H1 (cell line): ENCODE results near the gene RPS21. TPM values are rescaled to one million over a fixed set of nuclear protein-coding genes. Genes with fewer than 3 reads are reported as not detected.

Source experiments
- CTCF ChIA-PET: fragments of 300-600 bp; sonication (Branson Sonifier 250); formaldehyde crosslinking; loops from one replicate; lab custom pipeline; 2021; ENCODE audit not compliant: partially characterized antibody; lab: Charles Lee
- POLR2A ChIA-PET: fragments of 300-600 bp; sonication (Branson Sonifier 250); formaldehyde crosslinking; loops from one replicate; lab custom pipeline; 2021; ENCODE audit warnings: inconsistent platforms; ENCODE audit not compliant: partially characterized antibody; lab: Charles Lee
- DNase-seq, 2 experiments: peaks; one replicate each; pipeline versions ENCODE4 v3.0.0 to v3.0.0-alpha.2; 2010 to 2022; ENCODE audit warnings: low spot score in 2 of 2, low read depth in 1 of 2, mixed read lengths in 1 of 2
- FAIRE-seq: peaks from 2 replicates; lab custom pipeline; 2011; peaks lifted over from hg19 to GRCh38; lab: Jason Lieb, UNC
- H2AFZ ChIP-seq: 2 replicates; pipeline ENCODE4 v1.8.1; 2012; ENCODE audit warnings: low read length, inconsistent platforms
- H2AK5ac ChIP-seq: 2 replicates; pipeline ENCODE4 v1.6.1; 2013; ENCODE audit warnings: low read depth, low read length
- H2BK120ac ChIP-seq: replicated peaks from 2 replicates; pipeline ENCODE3; 2013; ENCODE audit warnings: low read depth, low read length, inconsistent platforms
- H2BK12ac ChIP-seq: 2 replicates; pipeline ENCODE4 v1.6.1; 2013; ENCODE audit warnings: low read depth, low read length
- H2BK15ac ChIP-seq: 2 replicates; pipeline ENCODE4 v1.6.1; 2013; ENCODE audit warnings: low read length
- H2BK20ac ChIP-seq: 2 replicates; pipeline ENCODE4 v1.6.1; 2013; ENCODE audit warnings: low read length
- H2BK5ac ChIP-seq: 2 replicates; pipeline ENCODE4 v1.6.1; 2013; ENCODE audit warnings: low read depth, low read length
- H3K14ac ChIP-seq: 2 replicates; pipeline ENCODE4 v1.6.1; 2013; ENCODE audit warnings: inconsistent platforms; ENCODE audit not compliant: insufficient read length
- H3K18ac ChIP-seq: 2 replicates; pipeline ENCODE4 v1.6.1; 2013; ENCODE audit warnings: low read length; ENCODE audit errors: extremely low read depth
- H3K23ac ChIP-seq: 2 replicates; pipeline ENCODE4 v1.6.1; 2013; ENCODE audit warnings: inconsistent platforms; ENCODE audit not compliant: insufficient read length
- H3K23me2 ChIP-seq: 2 replicates; pipeline ENCODE4 v1.6.1; 2013; ENCODE audit warnings: low read depth, low read length
- H3K27ac ChIP-seq: 2 replicates; pipeline ENCODE4 v1.6.1; 2011; ENCODE audit warnings: low read depth, low read length, inconsistent platforms
- H3K27me3 ChIP-seq, 4 experiments: replicated peaks in 1 of 4; 1 replicate in 1 of 4; 2 replicates in 3 of 4; pipeline versions ENCODE4 v1.6.1 to v1.8.1; 2011 to 2013; ENCODE audit warnings: low read length in 3 of 4, mild to moderate bottlenecking in 3 of 4, inconsistent platforms in 2 of 4, mixed read lengths in 2 of 4, moderate library complexity in 1 of 4; ENCODE audit not compliant: control insufficient read depth in 3 of 4, insufficient read depth in 3 of 4; ENCODE audit errors: extremely low read depth in 1 of 4
- H3K36me3 ChIP-seq, 4 experiments: 2 replicates each; pipeline versions ENCODE4 v1.6.1 to v1.8.1; 2011 to 2013; ENCODE audit warnings: mild to moderate bottlenecking in 4 of 4, low read length in 3 of 4, moderate library complexity in 2 of 4, control low read depth in 1 of 4, inconsistent platforms in 1 of 4; ENCODE audit not compliant: insufficient read depth in 4 of 4, control insufficient read depth in 2 of 4
- H3K4ac ChIP-seq: replicated peaks from 2 replicates; pipeline ENCODE3; 2013; ENCODE audit warnings: low read length, low read depth, mixed read lengths, inconsistent platforms; ENCODE audit not compliant: insufficient read length
- H3K4me1 ChIP-seq, 4 experiments: replicated peaks in 1 of 4; 1 replicate in 1 of 4; 2 replicates in 3 of 4; pipeline versions ENCODE4 v1.6.1 to v1.8.1; 2011 to 2013; ENCODE audit warnings: low read length in 3 of 4, inconsistent platforms in 2 of 4, mixed read lengths in 1 of 4; ENCODE audit not compliant: insufficient read depth in 4 of 4, control insufficient read depth in 3 of 4
- H3K4me2 ChIP-seq, 2 experiments: 2 replicates each; pipeline versions ENCODE4 v1.6.1 to v1.8.1; 2011 to 2013; ENCODE audit warnings: low read depth in 2 of 2, low read length in 2 of 2, control low read depth in 1 of 2, inconsistent platforms in 1 of 2, mild to moderate bottlenecking in 1 of 2; ENCODE audit not compliant: insufficient read depth in 1 of 2
- H3K4me3 ChIP-seq, 4 experiments: fragments of 200-600, 300-600 bp in 1 of 4; sonication (generic), shearing (Covaris generic), sonication (Bioruptor Twin) in 1 of 4; 2 replicates each; pipeline versions ENCODE4 v1.5.1 to v1.8.1; 2011 to 2016; ENCODE audit warnings: low read length in 4 of 4, low read depth in 3 of 4, control low read depth in 2 of 4, inconsistent platforms in 2 of 4, mild to moderate bottlenecking in 2 of 4, mixed read lengths in 1 of 4, moderate library complexity in 1 of 4; ENCODE audit not compliant: insufficient read depth in 2 of 4; ENCODE audit errors: extremely low read depth in 1 of 4
- H3K56ac ChIP-seq: replicated peaks from 2 replicates; pipeline ENCODE3; 2013; ENCODE audit warnings: low read depth, mild to moderate bottlenecking, mixed read lengths, low read length, inconsistent platforms; ENCODE audit not compliant: insufficient read length
- H3K79me1 ChIP-seq: 2 replicates; pipeline ENCODE4 v1.6.1; 2013; ENCODE audit warnings: low read depth, low read length, control low read depth
- H3K79me2 ChIP-seq, 2 experiments: 2 replicates each; pipeline versions ENCODE4 v1.6.1 to v1.8.1; 2012 to 2013; ENCODE audit warnings: low read length in 2 of 2, mild to moderate bottlenecking in 2 of 2, inconsistent platforms in 1 of 2; ENCODE audit not compliant: insufficient read depth in 2 of 2, control insufficient read depth in 1 of 2
- H3K9ac ChIP-seq, 4 experiments: replicated peaks in 1 of 4; 1 replicate in 1 of 4; 2 replicates in 3 of 4; pipeline versions ENCODE4 v1.6.1 to v1.8.1; 2011 to 2013; ENCODE audit warnings: low read depth in 3 of 4, low read length in 3 of 4, control low read depth in 2 of 4, mild to moderate bottlenecking in 2 of 4, moderate library complexity in 2 of 4, inconsistent platforms in 1 of 4; ENCODE audit errors: extremely low read depth in 1 of 4
- H3K9me3 ChIP-seq, 2 experiments: 2 replicates each; pipeline versions ENCODE4 v1.6.1 to v1.8.1; 2012 to 2013; ENCODE audit warnings: mild to moderate bottlenecking in 2 of 2, moderate library complexity in 2 of 2, control low read depth in 1 of 2, inconsistent platforms in 1 of 2, low read depth in 1 of 2, low read length in 1 of 2, mixed read lengths in 1 of 2; ENCODE audit not compliant: insufficient read depth in 2 of 2
- H4K20me1 ChIP-seq, 2 experiments: replicated peaks in 1 of 2; 2 replicates each; pipeline versions ENCODE3 to v1.8.1; 2011 to 2013; ENCODE audit warnings: inconsistent platforms in 2 of 2, low read length in 2 of 2, mild to moderate bottlenecking in 1 of 2; ENCODE audit not compliant: insufficient read depth in 2 of 2, control insufficient read depth in 1 of 2
- H4K5ac ChIP-seq: 2 replicates; pipeline ENCODE4 v1.6.1; 2013; ENCODE audit warnings: low read length, low read depth, mixed read lengths, inconsistent platforms; ENCODE audit not compliant: insufficient read length
- H4K8ac ChIP-seq: 2 replicates; pipeline ENCODE4 v1.8.0; 2013; ENCODE audit warnings: mild to moderate bottlenecking, moderate library complexity, low read length, inconsistent platforms; ENCODE audit not compliant: insufficient read depth; ENCODE audit errors: extremely low read depth
- H4K91ac ChIP-seq: replicated peaks from 2 replicates; pipeline ENCODE3; 2013; ENCODE audit warnings: low read length, mixed read lengths, inconsistent platforms; ENCODE audit not compliant: insufficient read length
- BRCA1 ChIP-seq: IDR thresholded peaks from 2 replicates; pipeline ENCODE4 v1.6.1; 2012; ENCODE audit warnings: low read depth, low read length, improper control_type of control experiment
- CBX5 ChIP-seq: fragments of 300-800, 300-1000 bp; sonication (generic); IDR thresholded peaks from 2 replicates; pipeline ENCODE4 v1.7.1; 2016; ENCODE audit warnings: antibody characterized with exemption, low read length, low read depth
- EP300 ChIP-seq, 2 experiments: IDR thresholded peaks; 1 replicate in 1 of 2; 2 replicates in 1 of 2; pipeline ENCODE4 v1.6.1; 2011 to 2012; ENCODE audit warnings: low read depth in 2 of 2, low read length in 2 of 2, mild to moderate bottlenecking in 2 of 2, borderline replicate concordance in 1 of 2, inconsistent platforms in 1 of 2, moderate library complexity in 1 of 2
- EZH2 ChIP-seq: fragments of 200-600 bp; sonication (generic); IDR thresholded peaks from 2 replicates; pipeline ENCODE4 v1.7.1; 2012; ENCODE audit warnings: low read depth, mild to moderate bottlenecking, moderate library complexity, low read length, inconsistent platforms; ENCODE audit not compliant: severe bottlenecking
- KDM5A ChIP-seq: fragments of 200-600 bp; IDR thresholded peaks from 2 replicates; pipeline ENCODE4 v1.7.1; 2012; ENCODE audit warnings: mild to moderate bottlenecking, low read length, inconsistent platforms, mixed read lengths
- POLR2AphosphoS5 ChIP-seq: IDR thresholded peaks from 2 replicates; pipeline ENCODE4 v1.6.1; 2011; ENCODE audit warnings: low read depth, low read length
- POU5F1 ChIP-seq: IDR thresholded peaks from 2 replicates; pipeline ENCODE4 v1.6.1; 2011; ENCODE audit warnings: low read depth, mild to moderate bottlenecking, low read length, moderate library complexity
- ZNF274 ChIP-seq: IDR thresholded peaks from 2 replicates; pipeline ENCODE4 v1.7.0; 2012; ENCODE audit warnings: low read length, borderline replicate concordance; ENCODE audit errors: extremely low read depth
- WGBS, 2 experiments: shearing (Covaris generic) in 1 of 2; methylation state at CpG; one replicate each; pipeline versions ENCODE4 v1.1.6 to v1.1.7; 2013 to 2015; ENCODE audit warnings: low lambda C conversion rate in 2 of 2, mixed read lengths in 2 of 2, inconsistent platforms in 1 of 2, low coverage in 1 of 2, missing lambda C conversion rate in 1 of 2; ENCODE audit not compliant: insufficient replicate concordance in 2 of 2, insufficient coverage in 1 of 2, insufficient read length in 1 of 2; ENCODE audit errors: extremely low coverage in 1 of 2, missing lambda C conversion rate in 1 of 2; 5-methylcytosine and 5-hydroxymethylcytosine counted together
- polyA plus RNA-seq, 7 experiments: library from polyadenylated mRNA; depleted of rRNA in 3 of 7; stranded (reverse) in 5 of 7; unstranded in 2 of 7; fragments of >200 nt in 5 of 7; fragments of 200-250 nt in 2 of 7; gene quantifications; 1 replicate in 5 of 7; 2 replicates in 1 of 7; 4 replicates in 1 of 7; pipeline versions ENCODE4 v1.2.1 to v1.2.3, GENCODE V29; 2011 to 2013; ENCODE audit warnings: missing spikeins in 2 of 7, mixed read lengths in 2 of 7
- total RNA-seq: library from RNA; stranded (reverse); fragmentation: NEBNext Ultra II Directional; extraction: Animal tissue kit (Norgen Biotek cat#: 25700); gene quantifications from 2 replicates; pipeline ENCODE4 v1.2.1, GENCODE V29; 2021

The RPS21 gene
- total and polyA plus RNA-seq, 2 of the 8 experiments (the other 6 are each of a cell fraction or from before 2014, with no cell fraction given), result 1,787 to 7,219 TPM

- H3K4me1 ChIP-seq, result peaks cover 0 to 26% (median 8%) of the 10 kb centered on the region in 4 experiments; a peak in 6 of 7 replicates
- H2BK20ac ChIP-seq, result 0 out of 2 replicates have a peak overlapping the region, but pooled peaks have one; percentile 35
- no peak overlapping the region; the same call in 1 of the 2 replicates for H4K8ac ChIP-seq
- CTCF ChIA-PET, result interaction anchor here (1.0 to 4.6 kb wide), 3 partner anchors 15 to 86 kb away, joined by 3 to 48 read pairs (median 4); no protein-coding TSS in a partner anchor
- H3K56ac ChIP-seq, result no peak overlapping the region
- H3K27ac ChIP-seq, result no peak overlapping the region
- no peaks in the 10 kb centered on the region for H3K9me3 ChIP-seq
- H4K5ac ChIP-seq, result no peak overlapping the region
- 93% methylated on average over 15 of the region's 15 CpGs; no CpG with 5 or more reads in 1 of the 2 experiments for WGBS, 2 experiments
- H3K36me3 ChIP-seq, result no peaks in the 10 kb centered on the region
- H3K4ac ChIP-seq, result no peak overlapping the region
- no peak overlapping the region for H2BK5ac ChIP-seq
- H3K79me1 ChIP-seq, result no peaks in the 10 kb centered on the region
- H3K23ac ChIP-seq, result no peak overlapping the region
- no peaks in the 10 kb centered on the region; the same call in 1 of the 2 replicates for H3K23me2 ChIP-seq
- no peak overlapping the region for H2AFZ ChIP-seq
- H2BK15ac ChIP-seq, result peak overlapping the region; percentile 9; the same call in 1 of the 2 replicates
- H2BK12ac ChIP-seq, result 0 out of 2 replicates have a peak overlapping the region, but pooled peaks have one; percentile 2
- H2BK120ac ChIP-seq, result no peak overlapping the region
- no peak overlapping the region for H3K18ac ChIP-seq
- no peaks in the 10 kb centered on the region; a peak in 1 of 4 replicates for H3K79me2 ChIP-seq
- peak overlapping the region in 1 of 2 experiments; percentile 38; a peak in 1 of 4 replicates for H3K4me2 ChIP-seq
- no peak overlapping the region for H3K9ac ChIP-seq
- DNase-seq, result no peak
- POLR2A ChIA-PET, result interaction anchor here (0.8 to 4.0 kb wide), 3 partner anchors 15 to 39 kb away, joined by 3 to 25 read pairs (median 3); no protein-coding TSS in a partner anchor
- H4K91ac ChIP-seq, result no peak overlapping the region
- no peak for TF ChIP-seq POU5F1
- no peak for TF ChIP-seq CBX5
- TF ChIP-seq KDM5A, result no peak
- TF ChIP-seq EP300 (IDR thresholded peaks at IDR 0.05; ENCODE audit: borderline replicate concordance in 1 of 2, low read depth in 2 of 2, low read length in 2 of 2), result no peak
- no peak for TF ChIP-seq EZH2
- TF ChIP-seq POLR2AphosphoS5, result no peak
- no peak for TF ChIP-seq BRCA1
- no peak for TF ChIP-seq ZNF274
- H3K14ac ChIP-seq, result no peak overlapping the region
- no peak overlapping the region; the same call in 1 of the 2 replicates for H2AK5ac ChIP-seq
- FAIRE-seq, result no peak
- H4K20me1 ChIP-seq, result peaks cover 0 to 20% of the 10 kb centered on the region in 2 experiments
- H3K27me3 ChIP-seq, result peaks cover 0 to 8% (median 1%) of the 10 kb centered on the region in 4 experiments; a peak in 2 of 7 replicates
- 0 out of 8 replicates have a peak overlapping the region, but pooled peaks of 1 of the 4 experiments have one; percentile 56 for H3K4me3 ChIP-seq
These were observed 21.2 kb downstream of the RPS21 start for GRCh38 chr20:62408055-62408454.
